LNCaP clone FGC (cell line): ENCODE results near the gene MIER1.

Source experiments
- DNase-seq: peaks from one replicate; pipeline ENCODE4 v3.0.0-alpha.2; 2011; ENCODE audit warnings: low read depth
- H3K4me3 ChIP-seq: 2 replicates; pipeline ENCODE4 v1.5.1; 2011; ENCODE audit warnings: mild to moderate bottlenecking, low read depth, low read length, control low read depth
- CTCF ChIP-seq: IDR thresholded peaks from 2 replicates; pipeline ENCODE4 v1.5.1; 2012; ENCODE audit warnings: mild to moderate bottlenecking; ENCODE audit not compliant: control insufficient read depth, insufficient read depth; ENCODE audit errors: extremely low read depth

MIER1 gene

DNA sequence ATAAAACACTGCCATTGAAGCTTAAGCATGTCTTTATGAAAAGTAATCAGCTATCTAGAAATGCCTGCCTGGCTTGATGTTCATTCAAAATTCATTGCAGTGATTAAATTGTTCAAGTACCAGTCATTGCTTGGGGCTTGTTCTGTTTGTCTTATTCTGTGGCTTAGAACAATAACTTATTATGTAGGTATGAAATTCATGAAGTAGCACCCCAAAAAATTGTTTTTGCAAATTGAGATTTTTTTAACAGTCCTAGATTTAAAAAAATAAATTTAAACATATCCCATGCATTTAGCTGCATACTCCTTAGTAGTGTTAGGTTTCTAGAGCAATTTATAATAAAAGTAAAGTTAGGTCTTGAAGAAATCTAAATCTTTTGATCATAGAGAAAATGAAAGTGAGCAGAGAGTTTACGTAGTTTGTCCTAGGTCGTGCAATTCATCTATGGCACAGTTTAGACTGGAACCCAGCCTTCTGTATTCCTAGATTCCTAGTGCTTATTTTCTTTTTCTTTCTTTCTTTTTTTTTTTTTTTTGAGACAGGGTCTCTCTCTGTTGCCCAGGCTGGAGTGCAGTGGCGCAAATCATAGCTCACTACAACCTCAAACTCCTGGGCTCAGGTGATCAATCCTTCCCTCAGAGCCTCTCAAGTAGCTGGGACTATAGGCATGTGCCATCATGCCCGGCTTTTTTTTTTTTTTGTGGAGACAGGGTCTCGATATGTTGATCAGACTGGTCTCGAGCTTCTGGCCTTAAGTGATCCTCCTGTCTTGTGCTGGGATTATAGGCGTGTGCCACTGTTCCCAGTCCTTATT lies 9.3 kb downstream of the MIER1 start:
- no peak for TF ChIP-seq CTCF
- no peak for DNase-seq
- peak overlapping the region; percentile 44 for H3K4me3 ChIP-seq

DNA sequence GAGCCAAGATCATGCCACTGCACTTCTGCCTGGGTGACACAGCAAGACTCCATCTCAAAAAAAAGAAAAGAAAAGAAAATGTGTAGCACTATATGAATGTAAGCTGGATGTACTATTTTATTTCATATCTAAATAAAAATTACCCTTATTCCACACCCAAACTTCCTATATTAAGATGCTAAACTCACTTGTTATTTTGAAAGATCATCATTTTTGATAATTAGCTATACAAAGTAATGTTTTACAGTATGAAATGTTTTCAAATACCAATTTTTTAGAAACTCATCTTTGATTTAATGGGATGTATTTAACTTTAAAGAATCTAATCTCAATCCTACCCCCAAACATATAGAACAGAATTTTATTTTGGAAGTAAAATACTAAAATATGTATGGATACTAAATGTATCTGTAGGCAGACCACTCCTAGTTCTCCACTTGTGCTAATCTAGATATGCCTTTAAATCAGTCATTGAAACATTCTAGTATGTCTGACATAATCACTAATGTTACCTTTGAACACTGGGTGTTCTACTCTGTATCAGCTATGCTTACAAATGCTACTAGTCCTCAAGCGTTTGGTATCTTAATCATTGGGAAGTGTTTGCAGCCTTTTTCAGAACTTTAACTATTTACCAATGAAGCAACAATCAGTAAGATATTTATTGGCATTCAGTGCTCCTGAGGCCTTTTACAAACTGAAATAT lies 12.9 kb downstream of the MIER1 start:
- H3K4me3 ChIP-seq, result no peak overlapping the region
- no peak for DNase-seq
- TF ChIP-seq CTCF, result no peak

DNA sequence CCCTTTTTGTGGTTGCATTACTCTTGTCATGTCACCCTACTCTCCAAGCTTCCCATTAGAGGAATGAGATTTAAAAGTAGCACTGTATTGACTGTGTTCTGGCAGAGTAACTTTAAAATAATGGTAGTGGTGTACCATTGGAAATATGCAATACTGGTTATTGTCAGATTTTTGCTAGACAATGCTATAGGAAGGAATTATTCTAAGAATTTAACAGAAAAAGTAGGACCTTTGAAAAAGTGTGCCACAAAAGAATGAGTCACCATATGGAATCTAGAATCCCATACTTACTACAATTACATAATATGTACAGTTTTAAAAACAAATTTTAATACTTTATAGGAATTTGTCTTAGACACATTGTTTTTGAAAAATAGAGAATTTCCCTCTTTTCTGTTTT lies 13.8 kb downstream of the MIER1 start:
- TF ChIP-seq CTCF, result no peak
- H3K4me3 ChIP-seq, result no peak overlapping the region
- DNase-seq, result no peak

- no peak for DNase-seq
- no peak for TF ChIP-seq CTCF
- no peak overlapping the region for H3K4me3 ChIP-seq
Observed at GRCh38 chr1:66940981-66941380, 16.2 kb downstream of the MIER1 start.

- TF ChIP-seq CTCF, result no peak
- DNase-seq, result no peak
- H3K4me3 ChIP-seq, result no peak overlapping the region
Observed at GRCh38 chr1:66943361-66943969, 18.7 kb downstream of the MIER1 start.

- no peak overlapping the region for H3K4me3 ChIP-seq
- no peak for TF ChIP-seq CTCF
- DNase-seq, result no peak
Observed at GRCh38 chr1:66944330-66945274, 19.8 kb downstream of the MIER1 start.
